Naive B cell (primary cell): ENCODE data around the gene HOXD8. TPM values are rescaled to one million over a fixed set of nuclear protein-coding genes. Genes with fewer than 3 reads are reported as not detected.

Source experiments
- ATAC-seq, 2 donors: fragments of 150-1000 bp; cut with Tn5 transposase; 2 replicates each; pipeline ENCODE4 v1.10.0; 2021; ENCODE audit warnings: low read depth in 2 of 2, mild to moderate bottlenecking in 2 of 2, moderate library complexity in 2 of 2
- DNase-seq: peaks from one replicate; pipeline ENCODE4 v3.0.0; 2022
- H3K27ac Mint-ChIP-seq, 6 donors: one replicate each; pipeline ENCODE4 v1.8.0; 2020 to 2022; ENCODE audit warnings: mild to moderate bottlenecking in 6 of 6, mixed read lengths in 6 of 6, moderate library complexity in 5 of 6, inconsistent platforms in 2 of 6
- H3K27me3 Mint-ChIP-seq, 3 donors: one replicate each; pipeline ENCODE4 v1.8.0; 2021 to 2022; ENCODE audit warnings: mixed read lengths in 3 of 3, mild to moderate bottlenecking in 1 of 3
- H3K36me3 Mint-ChIP-seq, 2 donors: one replicate each; pipeline ENCODE4 v1.8.0; 2020 to 2022; ENCODE audit warnings: mixed read lengths in 2 of 2, inconsistent platforms in 1 of 2, mild to moderate bottlenecking in 1 of 2
- H3K4me1 Mint-ChIP-seq, 3 donors: one replicate each; pipeline ENCODE4 v1.8.0; 2020 to 2022; ENCODE audit warnings: mixed read lengths in 3 of 3, inconsistent platforms in 1 of 3, mild to moderate bottlenecking in 1 of 3, moderate library complexity in 1 of 3
- H3K4me3 Mint-ChIP-seq, 8 donors: one replicate each; pipeline ENCODE4 v1.8.0; 2020 to 2022; ENCODE audit warnings: mild to moderate bottlenecking in 8 of 8, mixed read lengths in 8 of 8, moderate library complexity in 8 of 8, inconsistent platforms in 2 of 8
- H3K9me3 Mint-ChIP-seq, 7 donors: one replicate each; pipeline ENCODE4 v1.8.0; 2020 to 2022; ENCODE audit warnings: mixed read lengths in 7 of 7, mild to moderate bottlenecking in 5 of 7, inconsistent platforms in 2 of 7, moderate library complexity in 1 of 7
- polyA plus RNA-seq, 6 donors: library from polyadenylated mRNA; unstranded; fragments of 300-500 nt; fragmentation: Illumina TruSeq; gene quantifications; one replicate each; pipeline ENCODE4 v1.2.3, GENCODE V29; 2021; ENCODE audit warnings: low read depth in 6 of 6

The HOXD8 gene
- polyA plus RNA-seq, 6 donors from 2014 or later, result not detected

GRCh38 chr2:176170602-176171305 is 41.2 kb downstream of the HOXD8 start:
- peak overlapping the region in 1 of 8 donors; percentile 4 for H3K4me3 Mint-ChIP-seq
- peaks cover 59 to 90% (median 80%) of the 10 kb centered on the region in 3 donors for H3K27me3 Mint-ChIP-seq
- peaks cover 0 to 11% (median 3%) of the 10 kb centered on the region in 7 donors for H3K9me3 Mint-ChIP-seq
- no peak for ATAC-seq
- H3K36me3 Mint-ChIP-seq, result peaks cover 0 to 7% of the 10 kb centered on the region in 2 donors
- DNase-seq, result no peak
- no peak overlapping the region for H3K27ac Mint-ChIP-seq
- H3K4me1 Mint-ChIP-seq, result peaks cover 5 to 18% (median 7%) of the 10 kb centered on the region in 3 donors

- ATAC-seq (no peak), DNase-seq (no peak)
- Mint-ChIP-seq H3K27me3 (peaks cover 60 to 90% (median 80%) of the 10 kb centered on the region in 3 donors), H3K36me3 (peaks cover 0 to 7% of the 10 kb centered on the region in 2 donors), H3K4me1 (peaks cover 5 to 18% (median 7%) of the 10 kb centered on the region in 3 donors), H3K9me3 (peaks cover 0 to 12% (median 3%) of the 10 kb centered on the region in 7 donors), H3K4me3 (no peak overlapping the region), H3K27ac (peak overlapping the region in 1 of 6 donors; percentile 87)
Observed at GRCh38 chr2:176171351-176172006, 42.0 kb downstream of the HOXD8 start.

GRCh38 chr2:176172007-176172894 is 42.7 kb downstream of the HOXD8 start:
- peaks cover 60 to 90% (median 80%) of the 10 kb centered on the region in 3 donors for H3K27me3 Mint-ChIP-seq
- ATAC-seq, result no peak
- peaks cover 0 to 2% of the 10 kb centered on the region in 2 donors for H3K36me3 Mint-ChIP-seq
- no peak for DNase-seq
- peak overlapping the region in 3 of 8 donors; percentile 19 to 68 (median 63) for H3K4me3 Mint-ChIP-seq
- peaks cover 5 to 18% (median 7%) of the 10 kb centered on the region in 3 donors for H3K4me1 Mint-ChIP-seq
- H3K27ac Mint-ChIP-seq, result peak overlapping the region in 1 of 6 donors; percentile 69
- peaks cover 0 to 9% (median 3%) of the 10 kb centered on the region in 7 donors for H3K9me3 Mint-ChIP-seq

DNA sequence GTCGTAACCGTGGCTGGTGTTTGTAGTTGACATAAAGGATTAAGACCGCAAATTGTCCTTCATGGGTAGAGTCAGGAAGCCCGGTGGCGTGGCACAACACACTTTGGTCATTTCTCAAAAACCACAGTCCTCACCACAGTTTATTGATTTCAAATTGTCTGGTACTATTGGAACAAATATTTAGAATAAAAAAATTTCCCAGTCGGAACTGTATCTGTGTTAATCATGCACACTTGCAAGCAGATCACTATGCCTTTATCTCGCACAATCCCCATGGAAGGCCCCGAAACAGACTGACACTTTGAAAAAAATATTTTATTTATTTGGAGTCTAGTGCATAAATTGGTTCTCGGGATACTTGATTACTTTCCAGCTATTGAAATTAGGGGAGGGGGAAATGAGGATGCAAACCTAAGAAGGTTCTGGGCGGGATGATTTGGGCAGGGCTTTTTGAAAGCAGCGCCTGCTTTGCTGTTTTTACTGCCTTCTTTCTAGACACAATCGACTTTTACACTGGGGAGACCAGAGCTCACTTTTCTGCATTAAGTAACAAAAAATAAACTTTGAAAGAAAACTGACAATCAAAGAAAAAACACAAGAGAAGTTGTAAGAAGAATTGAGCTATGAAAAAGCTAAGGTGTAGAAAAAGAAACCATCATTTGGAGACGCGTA is 43.5 kb downstream of the HOXD8 start:
- Mint-ChIP-seq H3K27ac (peak overlapping the region in 1 of 6 donors; percentile 14), H3K9me3 (peaks cover 0 to 5% (median 0%) of the 10 kb centered on the region in 7 donors), H3K4me3 (peak overlapping the region in 1 of 8 donors; percentile 19), H3K36me3 (no peaks in the 10 kb centered on the region), H3K27me3 (peaks cover 56 to 90% (median 82%) of the 10 kb centered on the region in 3 donors), H3K4me1 (peaks cover 7 to 18% (median 10%) of the 10 kb centered on the region in 3 donors)
- DNase-seq (no peak), ATAC-seq (no peak)

DNA sequence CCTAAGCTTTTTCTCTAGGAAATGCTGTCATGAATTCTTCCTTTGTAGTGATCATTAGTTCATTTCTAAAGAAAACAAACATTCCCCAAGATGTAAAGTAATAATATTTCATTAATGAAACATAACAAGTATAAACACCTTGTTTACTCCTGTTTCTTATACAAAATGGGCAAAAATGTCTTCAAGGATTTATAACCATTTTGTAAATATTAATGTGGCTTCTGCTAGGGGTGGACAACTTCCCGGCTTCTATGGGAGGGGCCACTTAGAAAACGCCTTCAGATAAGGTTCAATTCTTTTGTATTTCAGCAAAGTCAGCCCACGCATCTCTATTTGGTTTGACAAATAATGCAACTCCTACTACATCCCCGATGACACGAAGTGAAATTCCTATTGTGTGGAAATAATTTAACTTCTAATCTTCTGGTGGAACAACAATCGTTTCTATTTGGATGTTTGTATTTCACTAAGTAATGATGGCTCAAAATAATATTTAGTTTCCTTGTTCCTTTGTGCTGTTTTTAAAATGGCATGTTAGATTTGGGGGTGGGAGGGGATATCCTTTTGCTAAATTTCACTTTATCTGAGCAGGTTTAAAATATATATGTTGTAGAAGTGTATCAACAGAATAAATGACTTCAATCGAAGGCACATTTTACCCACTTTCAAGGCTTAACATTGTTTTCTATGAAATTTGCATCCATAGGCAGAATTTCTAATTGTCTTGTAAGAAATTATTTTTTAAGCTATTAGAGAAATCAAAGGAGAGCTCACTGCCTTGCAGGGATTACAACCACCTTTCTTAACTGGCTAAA is 44.3 kb downstream of the HOXD8 start:
- no peaks in the 10 kb centered on the region for H3K36me3 Mint-ChIP-seq
- H3K4me3 Mint-ChIP-seq, result no peak overlapping the region
- DNase-seq, result no peak

GRCh38 chr2:176174382-176174823 is 44.9 kb downstream of the HOXD8 start:
- ATAC-seq, result no peak
- H3K4me1 Mint-ChIP-seq, result peaks cover 7 to 19% (median 13%) of the 10 kb centered on the region in 3 donors
- no peak for DNase-seq
- no peak overlapping the region for H3K4me3 Mint-ChIP-seq
- peaks cover 0 to 5% (median 0%) of the 10 kb centered on the region in 7 donors for H3K9me3 Mint-ChIP-seq
- peaks cover 64 to 91% (median 85%) of the 10 kb centered on the region in 3 donors for H3K27me3 Mint-ChIP-seq
- H3K27ac Mint-ChIP-seq, result peak overlapping the region in 1 of 6 donors; percentile 20
- H3K36me3 Mint-ChIP-seq, result no peaks in the 10 kb centered on the region

More for the DNA sequence above, 44.3 kb downstream of the HOXD8 start:
- Mint-ChIP-seq H3K9me3 (peaks cover 0 to 5% (median 0%) of the 10 kb centered on the region in 7 donors), H3K27me3 (peaks cover 58 to 91% (median 85%) of the 10 kb centered on the region in 3 donors), H3K4me1 (peaks cover 7 to 19% (median 13%) of the 10 kb centered on the region in 3 donors), H3K27ac (peak overlapping the region in 1 of 6 donors; percentile 20)
- ATAC-seq, result no peak

GRCh38 chr2:176174824-176175708 is 45.6 kb downstream of the HOXD8 start:
- Mint-ChIP-seq H3K4me3 (peak overlapping the region in 2 of 8 donors; percentile 16 to 39), H3K4me1 (peaks cover 7 to 19% (median 13%) of the 10 kb centered on the region in 3 donors), H3K9me3 (peaks cover 0 to 6% (median 0%) of the 10 kb centered on the region in 7 donors), H3K27me3 (peaks cover 65 to 91% (median 85%) of the 10 kb centered on the region in 3 donors), H3K27ac (peak overlapping the region in 2 of 6 donors; percentile 53 to 59), H3K36me3 (no peaks in the 10 kb centered on the region)
- ATAC-seq (no peak), DNase-seq (no peak)

GRCh38 chr2:176175709-176176607 is 46.5 kb downstream of the HOXD8 start:
- peaks cover 0 to 6% (median 0%) of the 10 kb centered on the region in 7 donors for H3K9me3 Mint-ChIP-seq
- DNase-seq (no peak), ATAC-seq (no peak)
- peaks cover 7 to 19% (median 13%) of the 10 kb centered on the region in 3 donors for H3K4me1 Mint-ChIP-seq
- peaks cover 68 to 90% (median 88%) of the 10 kb centered on the region in 3 donors for H3K27me3 Mint-ChIP-seq
- H3K27ac Mint-ChIP-seq, result no peak overlapping the region
- H3K4me3 Mint-ChIP-seq, result no peak overlapping the region
- H3K36me3 Mint-ChIP-seq, result no peaks in the 10 kb centered on the region

- Mint-ChIP-seq H3K4me1 (peaks cover 3 to 16% (median 13%) of the 10 kb centered on the region in 3 donors), H3K27me3 (peaks cover 74 to 87% (median 78%) of the 10 kb centered on the region in 3 donors), H3K36me3 (no peaks in the 10 kb centered on the region), H3K9me3 (peaks cover 0 to 5% (median 0%) of the 10 kb centered on the region in 7 donors), H3K4me3 (peak overlapping the region in 2 of 8 donors; percentile 26 to 30), H3K27ac (peak overlapping the region in 1 of 6 donors; percentile 60)
- ATAC-seq (no peak), DNase-seq (no peak)
Observed at GRCh38 chr2:176177580-176178037, 48.1 kb downstream of the HOXD8 start.
